Measurements from ENCODE around the gene LPCAT2. TPM values are rescaled to one million over a fixed set of nuclear protein-coding genes. Genes with fewer than 3 reads are reported as not detected.

Gene LPCAT2
- polyA plus RNA-seq, 1 donor from 2014 or later: 0.59 TPM

GRCh38 chr16:55632259-55632658 lies 123.4 kb downstream of the LPCAT2 start:
- H3F3A ChIP-seq (ENCODE audit: insufficient read depth, low read length, poor library complexity, severe bottlenecking): no peaks in the 10 kb centered on the region
- H3K79me2 ChIP-seq (replicated peaks; ENCODE audit: insufficient read depth, low read length): no peaks in the 10 kb centered on the region
- H3K9me2 ChIP-seq (ENCODE audit: insufficient read depth, low read length): no peaks in the 10 kb centered on the region
- H3K9ac ChIP-seq (ENCODE audit: low read length): no peak overlapping the region
- no peak overlapping the region for H3K4me3 ChIP-seq (ENCODE audit: low read length)
- H2AFZ ChIP-seq (ENCODE audit: low read depth, low read length): no peak overlapping the region
- no peaks in the 10 kb centered on the region for H4K20me1 ChIP-seq (ENCODE audit: insufficient read depth)
- no peaks in the 10 kb centered on the region for H3K27me3 ChIP-seq (ENCODE audit: insufficient read depth, low read depth, low read length)
- TF ChIP-seq CTCF (IDR thresholded peaks at IDR 0.05; ENCODE audit: poor library complexity, severe bottlenecking) (no peak), EZH2 (IDR thresholded peaks at IDR 0.05; ENCODE audit: borderline replicate concordance, insufficient read depth, low read length, poor library complexity, severe bottlenecking) (no peak), EP300 (conservative IDR thresholded peaks at IDR 0.05; ENCODE audit: poor library complexity, severe bottlenecking) (no peak), RAD21 (conservative IDR thresholded peaks at IDR 0.05) (no peak), MXI1 (conservative IDR thresholded peaks at IDR 0.05; ENCODE audit: poor library complexity, severe bottlenecking) (no peak), TAF1 (IDR thresholded peaks at IDR 0.05; ENCODE audit: low read depth) (no peak), POLR2AphosphoS5 (IDR thresholded peaks at IDR 0.05) (no peak), SMC3 (conservative IDR thresholded peaks at IDR 0.05; ENCODE audit: poor library complexity) (no peak)
- TF ChIP-seq, protein P1, sequence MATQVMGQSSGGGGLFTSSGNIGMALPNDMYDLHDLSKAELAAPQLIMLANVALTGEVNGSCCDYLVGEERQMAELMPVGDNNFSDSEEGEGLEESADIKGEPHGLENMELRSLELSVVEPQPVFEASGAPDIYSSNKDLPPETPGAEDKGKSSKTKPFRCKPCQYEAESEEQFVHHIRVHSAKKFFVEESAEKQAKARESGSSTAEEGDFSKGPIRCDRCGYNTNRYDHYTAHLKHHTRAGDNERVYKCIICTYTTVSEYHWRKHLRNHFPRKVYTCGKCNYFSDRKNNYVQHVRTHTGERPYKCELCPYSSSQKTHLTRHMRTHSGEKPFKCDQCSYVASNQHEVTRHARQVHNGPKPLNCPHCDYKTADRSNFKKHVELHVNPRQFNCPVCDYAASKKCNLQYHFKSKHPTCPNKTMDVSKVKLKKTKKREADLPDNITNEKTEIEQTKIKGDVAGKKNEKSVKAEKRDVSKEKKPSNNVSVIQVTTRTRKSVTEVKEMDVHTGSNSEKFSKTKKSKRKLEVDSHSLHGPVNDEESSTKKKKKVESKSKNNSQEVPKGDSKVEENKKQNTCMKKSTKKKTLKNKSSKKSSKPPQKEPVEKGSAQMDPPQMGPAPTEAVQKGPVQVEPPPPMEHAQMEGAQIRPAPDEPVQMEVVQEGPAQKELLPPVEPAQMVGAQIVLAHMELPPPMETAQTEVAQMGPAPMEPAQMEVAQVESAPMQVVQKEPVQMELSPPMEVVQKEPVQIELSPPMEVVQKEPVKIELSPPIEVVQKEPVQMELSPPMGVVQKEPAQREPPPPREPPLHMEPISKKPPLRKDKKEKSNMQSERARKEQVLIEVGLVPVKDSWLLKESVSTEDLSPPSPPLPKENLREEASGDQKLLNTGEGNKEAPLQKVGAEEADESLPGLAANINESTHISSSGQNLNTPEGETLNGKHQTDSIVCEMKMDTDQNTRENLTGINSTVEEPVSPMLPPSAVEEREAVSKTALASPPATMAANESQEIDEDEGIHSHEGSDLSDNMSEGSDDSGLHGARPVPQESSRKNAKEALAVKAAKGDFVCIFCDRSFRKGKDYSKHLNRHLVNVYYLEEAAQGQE (IDR thresholded peaks at IDR 0.05; ENCODE audit: borderline replicate concordance): no peak
- H3K4me2 ChIP-seq (ENCODE audit: low read length): no peak overlapping the region
- no peak overlapping the region for H3K27ac ChIP-seq (ENCODE audit: low read length)
- peaks cover 8% of the 10 kb centered on the region for H3K9me3 ChIP-seq (ENCODE audit: low read length)
- H3K36me3 ChIP-seq (ENCODE audit: insufficient read depth, low read length): no peaks in the 10 kb centered on the region

- no peaks in the 10 kb centered on the region for H3K27me3 ChIP-seq (ENCODE audit: insufficient read depth, low read depth, low read length)
- no peak overlapping the region for H2AFZ ChIP-seq (ENCODE audit: low read depth, low read length)
- TF ChIP-seq, protein P1 (IDR thresholded peaks at IDR 0.05; ENCODE audit: borderline replicate concordance): no peak
- TF ChIP-seq RAD21 (conservative IDR thresholded peaks at IDR 0.05) (no peak), TAF1 (IDR thresholded peaks at IDR 0.05; ENCODE audit: low read depth) (no peak), EP300 (conservative IDR thresholded peaks at IDR 0.05; ENCODE audit: poor library complexity, severe bottlenecking) (no peak), SMC3 (conservative IDR thresholded peaks at IDR 0.05; ENCODE audit: poor library complexity) (no peak)
- no peak overlapping the region for H3K9ac ChIP-seq (ENCODE audit: low read length)
- no peak overlapping the region for H3K27ac ChIP-seq (ENCODE audit: low read length)
- no peaks in the 10 kb centered on the region for H3K36me3 ChIP-seq (ENCODE audit: insufficient read depth, low read length)
- H3F3A ChIP-seq (ENCODE audit: insufficient read depth, low read length, poor library complexity, severe bottlenecking): no peaks in the 10 kb centered on the region
- H4K20me1 ChIP-seq (ENCODE audit: insufficient read depth): no peaks in the 10 kb centered on the region
- H3K4me3 ChIP-seq (ENCODE audit: low read length): no peak overlapping the region
- H3K9me2 ChIP-seq (ENCODE audit: insufficient read depth, low read length): no peaks in the 10 kb centered on the region
- no peak overlapping the region for H3K4me2 ChIP-seq (ENCODE audit: low read length)
- no peaks in the 10 kb centered on the region for H3K79me2 ChIP-seq (replicated peaks; ENCODE audit: insufficient read depth, low read length)
- H3K9me3 ChIP-seq (ENCODE audit: low read length): peaks cover 8% of the 10 kb centered on the region
Observed at GRCh38 chr16:55634193-55634592, 125.3 kb downstream of the LPCAT2 start.

Other genes starting within 250 kb of the LPCAT2 start
- gene IRX6, start 184.9 kb upstream of the LPCAT2 start, polyA plus RNA-seq: not detected in 2 replicates
- gene MMP2, start 29.9 kb upstream of the LPCAT2 start, polyA plus RNA-seq: 2.5 and 8.1 TPM in 2 replicates
- gene CAPNS2, start 57.6 kb downstream of the LPCAT2 start, polyA plus RNA-seq: not detected in 2 replicates
- not detected in 2 replicates for gene SLC6A2, start 146.9 kb downstream of the LPCAT2 start, polyA plus RNA-seq

All from neural cell (in vitro differentiated cells).